GM15510 (cell line): ENCODE results near the gene PCGF1.

ENCODE experiments used
- POLR2A ChIP-seq: IDR thresholded peaks from 3 replicates; pipeline ENCODE4 v1.6.1; 2011; ENCODE audit warnings: borderline replicate concordance; ENCODE audit not compliant: insufficient read length; ENCODE audit errors: extremely low read depth

Gene PCGF1

GRCh38 chr2:74507145-74507925, at the start of gene PCGF1:
Gene PCGF1 (minus strand): TSS chr2:74507695. CDS start chr2:74507668, 27 bp downstream.
- peak; percentile 78 for TF ChIP-seq POLR2A

GRCh38 chr2:74556831-74557370, 49.4 kb upstream of the PCGF1 start:
- no peak for TF ChIP-seq POLR2A

- TF ChIP-seq POLR2A = no peak
Measured at GRCh38 chr2:74556159-74556558, 48.7 kb upstream of the PCGF1 start.

GRCh38 chr2:74555610-74556103, 48.2 kb upstream of the PCGF1 start:
- no peak for TF ChIP-seq POLR2A

- TF ChIP-seq POLR2A = peak; percentile 33
Measured at GRCh38 chr2:74554820-74555531, 47.5 kb upstream of the PCGF1 start.

- peak; percentile 56 for TF ChIP-seq POLR2A
Measured at GRCh38 chr2:74553892-74554819, 46.7 kb upstream of the PCGF1 start, which contains the start of the genes DOK1 and LOXL3. Gene DOK1 (plus strand): TSS chr2:74554720. CDS start chr2:74554755, 35 bp downstream. Gene LOXL3 (minus strand): TSS chr2:74553942. CDS start chr2:74552634, 1,308 bp downstream.

GRCh38 chr2:74552914-74553811, 45.7 kb upstream of the PCGF1 start:
- TF ChIP-seq POLR2A = peak; percentile 15

GRCh38 chr2:74551942-74552913, 44.7 kb upstream of the PCGF1 start:
- no peak for TF ChIP-seq POLR2A

GRCh38 chr2:74551530-74551929, 44.0 kb upstream of the PCGF1 start:
- no peak for TF ChIP-seq POLR2A

- TF ChIP-seq POLR2A = no peak
Measured at GRCh38 chr2:74550231-74550630, 42.7 kb upstream of the PCGF1 start.

GRCh38 chr2:74548900-74549826, 41.7 kb upstream of the PCGF1 start:
- TF ChIP-seq POLR2A = peak; percentile 68
